HG02588 (cell line): ENCODE measurements around the gene ZNF521.
"Not testable (repeated sequence)": the region's sequence is repeated elsewhere in the genome, so short reads cannot be mapped to it uniquely, and the experiment has no call there.

Experiments
- ATAC-seq: cut with Tn5 transposase; IDR thresholded peaks from one replicate; pipeline ENCODE4 v1.9.1; 2021; ENCODE audit warnings: mild to moderate bottlenecking, moderate library complexity; ENCODE audit not compliant: unreplicated experiment

Gene ZNF521

GRCh38 chr18:25291150-25291549 is 60.8 kb downstream of the ZNF521 start:
- ATAC-seq, result no peak

DNA sequence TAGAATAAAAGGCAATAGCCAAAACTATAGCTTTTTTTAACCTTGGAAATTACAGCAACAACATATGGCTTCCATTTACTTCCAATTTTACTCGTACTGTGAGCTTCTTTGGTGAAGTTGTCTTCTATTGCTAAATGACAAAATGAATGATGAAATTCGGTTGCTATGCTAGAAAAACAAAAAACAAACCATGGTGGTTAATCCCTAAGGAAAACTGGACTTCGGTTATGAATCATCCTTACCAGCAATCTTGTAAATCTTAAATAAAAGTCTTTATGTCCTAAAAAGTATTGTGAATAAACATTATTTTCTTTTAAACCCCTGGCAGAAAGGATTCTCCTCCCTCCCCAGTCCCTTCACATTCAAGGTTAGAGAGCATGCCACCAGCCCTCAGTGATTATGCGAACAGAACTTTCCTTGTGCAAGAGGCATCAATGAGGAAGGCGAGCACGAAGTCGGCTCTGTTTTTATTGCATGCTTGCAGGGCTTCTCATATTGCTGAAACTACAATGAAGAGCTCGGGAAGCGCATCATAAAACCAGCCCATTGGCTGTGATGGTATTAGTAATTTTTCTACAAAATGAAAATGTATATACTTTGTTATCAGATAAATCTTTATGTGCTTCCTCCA is 62.9 kb downstream of the ZNF521 start:
- no peak for ATAC-seq

DNA sequence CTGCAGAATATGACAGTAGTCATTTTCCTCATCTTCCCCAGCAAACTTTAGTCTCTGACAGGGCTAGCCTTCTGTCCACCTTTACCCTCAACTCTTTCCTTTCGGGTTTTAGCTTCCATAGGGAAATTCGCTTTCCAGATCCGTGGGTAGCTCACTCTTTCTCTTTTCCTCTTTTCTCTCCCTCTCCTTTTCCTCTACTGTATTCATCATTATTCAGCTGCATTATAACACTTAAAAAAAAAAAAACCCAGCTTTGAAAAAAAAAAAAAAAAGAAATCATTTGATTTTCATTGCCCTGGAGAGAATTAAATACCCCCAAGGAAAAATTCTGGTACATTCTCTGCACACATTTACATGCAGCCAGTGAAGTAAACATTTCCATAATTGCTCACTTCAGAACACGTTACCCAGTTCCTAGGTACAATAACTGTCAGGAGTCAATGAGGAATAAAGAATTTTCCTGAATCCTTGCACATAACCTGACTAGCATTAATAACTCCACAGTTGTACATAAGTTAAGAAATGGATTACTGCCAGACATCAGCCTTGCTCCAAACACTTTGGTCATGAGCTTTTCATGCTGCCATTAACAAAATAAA is 63.5 kb downstream of the ZNF521 start:
- no peak for ATAC-seq

DNA sequence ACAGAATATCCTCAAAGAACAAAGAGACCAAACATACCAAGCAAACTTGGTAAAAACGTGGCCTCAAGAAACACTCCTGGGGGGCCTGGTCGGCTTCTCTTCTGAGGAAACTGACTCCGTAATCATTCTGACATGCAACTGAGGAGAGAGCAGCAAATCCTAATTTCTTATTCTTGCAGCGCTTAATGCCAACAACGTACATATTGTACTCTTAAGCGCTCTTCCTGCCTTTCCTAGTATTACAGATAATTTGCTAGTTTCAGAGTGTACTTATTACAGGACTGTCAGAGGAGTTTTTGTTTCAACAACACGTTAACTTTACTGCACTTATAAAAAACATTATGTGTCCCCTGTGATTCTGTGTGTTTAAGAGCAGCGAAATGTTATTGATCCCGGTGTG is 64.9 kb downstream of the ZNF521 start:
- ATAC-seq, result no peak

- no peak for ATAC-seq
These were observed 67.0 kb downstream of the ZNF521 start for GRCh38 chr18:25284861-25285550.

GRCh38 chr18:25284281-25284680 is 67.7 kb downstream of the ZNF521 start:
- no peak for ATAC-seq

DNA sequence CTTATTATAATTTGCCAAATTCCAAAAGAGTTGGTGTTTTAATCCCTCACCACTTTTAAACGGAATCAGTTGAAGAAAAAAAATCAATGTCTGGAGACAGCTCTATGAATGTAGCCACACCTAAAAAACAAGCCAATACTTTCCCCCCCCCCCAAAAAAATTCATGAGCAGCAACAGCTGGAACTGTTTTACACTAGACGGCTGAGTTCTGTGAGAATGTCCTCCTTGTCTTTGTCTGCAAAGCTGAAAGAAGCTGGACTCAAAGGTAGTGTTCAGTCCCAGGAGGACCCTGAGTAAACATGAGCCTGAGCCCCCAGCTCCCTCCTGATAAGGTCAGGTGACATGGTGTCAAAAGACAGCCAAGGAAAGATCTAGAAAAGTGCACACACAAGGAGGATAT is 68.2 kb downstream of the ZNF521 start:
- no peak for ATAC-seq

DNA sequence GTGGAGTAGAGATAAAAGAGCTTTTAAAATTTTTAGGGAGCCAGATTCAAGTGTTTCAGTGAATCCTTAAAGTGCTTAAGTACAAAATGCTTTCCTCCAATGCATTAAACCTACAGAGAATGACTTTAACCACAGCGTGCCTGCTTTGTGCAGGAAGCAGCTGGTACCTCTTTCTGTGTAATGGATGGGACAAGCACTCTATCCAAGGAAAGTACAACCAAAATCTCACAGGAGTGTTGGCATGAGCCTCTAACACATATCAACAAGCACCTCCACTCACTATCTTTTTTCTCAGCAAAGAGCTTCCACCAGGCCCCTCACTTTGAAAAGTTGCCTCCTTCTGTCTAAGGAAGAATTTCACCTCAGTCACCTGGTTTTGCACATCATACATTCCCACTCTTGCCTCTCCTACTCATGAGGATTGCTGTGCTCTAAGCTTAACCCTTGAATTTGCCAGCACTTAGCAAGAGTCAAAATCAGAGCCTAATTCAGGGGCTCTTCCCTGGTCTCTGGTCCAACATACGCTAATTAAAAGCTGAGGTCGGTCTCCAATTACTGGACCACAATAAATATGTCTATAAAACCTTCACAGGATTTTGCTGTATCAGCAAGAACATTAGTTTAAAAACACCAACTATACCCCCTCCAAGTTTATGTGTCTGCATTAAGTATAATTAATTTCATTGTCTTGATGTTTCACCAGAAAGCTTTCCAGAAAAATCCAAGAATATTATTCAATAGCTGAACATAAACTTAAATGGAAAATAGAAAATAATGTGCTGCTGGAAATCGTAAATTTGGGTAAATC is 68.9 kb downstream of the ZNF521 start:
- no peak for ATAC-seq

- ATAC-seq, result no peak
These were observed 69.7 kb downstream of the ZNF521 start for GRCh38 chr18:25282282-25282681.

- ATAC-seq, result no peak
These were observed 70.4 kb downstream of the ZNF521 start for GRCh38 chr18:25281556-25281955.

- no peak for ATAC-seq
These were observed 72.0 kb downstream of the ZNF521 start for GRCh38 chr18:25279961-25280360.

GRCh38 chr18:25279556-25279955 is 72.4 kb downstream of the ZNF521 start:
- ATAC-seq, result no peak

DNA sequence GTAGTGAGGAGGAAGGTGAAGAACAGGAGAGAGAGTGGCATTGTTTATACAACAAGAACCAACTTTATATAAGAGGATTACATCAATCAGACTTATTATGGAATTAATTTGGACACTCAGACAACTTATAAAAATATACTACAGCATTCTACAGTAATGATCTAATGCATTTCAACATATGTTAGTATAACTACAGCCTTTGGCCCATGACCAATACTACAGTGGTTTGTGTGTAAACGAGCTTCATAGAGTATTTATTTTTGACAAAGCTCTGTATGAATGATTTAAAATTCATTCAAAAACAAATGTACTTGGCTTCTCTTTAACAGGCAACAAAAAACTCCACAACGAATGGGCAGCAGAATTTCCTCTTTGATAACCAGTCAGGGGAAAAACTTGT is 72.8 kb downstream of the ZNF521 start:
- ATAC-seq, result no peak

DNA sequence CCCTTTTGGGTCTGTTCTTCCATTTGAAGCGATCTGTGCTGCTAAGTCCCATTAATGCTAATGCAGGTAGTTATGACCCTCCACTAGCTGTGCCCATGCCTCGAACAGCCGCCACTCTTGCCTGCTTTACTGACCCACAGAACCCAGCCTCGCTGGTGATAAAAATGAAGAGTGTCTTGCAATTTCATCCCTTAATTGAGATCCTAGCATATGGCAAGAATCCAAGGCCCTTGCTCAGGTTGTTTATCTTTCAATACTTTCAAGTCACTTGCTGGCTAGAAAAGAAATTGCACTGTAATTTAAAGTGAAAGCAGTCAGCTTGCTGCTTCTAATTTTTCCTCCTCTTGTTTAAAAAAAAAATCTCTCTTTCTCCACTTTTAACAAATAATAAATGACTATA is 73.6 kb downstream of the ZNF521 start:
- no peak for ATAC-seq

DNA sequence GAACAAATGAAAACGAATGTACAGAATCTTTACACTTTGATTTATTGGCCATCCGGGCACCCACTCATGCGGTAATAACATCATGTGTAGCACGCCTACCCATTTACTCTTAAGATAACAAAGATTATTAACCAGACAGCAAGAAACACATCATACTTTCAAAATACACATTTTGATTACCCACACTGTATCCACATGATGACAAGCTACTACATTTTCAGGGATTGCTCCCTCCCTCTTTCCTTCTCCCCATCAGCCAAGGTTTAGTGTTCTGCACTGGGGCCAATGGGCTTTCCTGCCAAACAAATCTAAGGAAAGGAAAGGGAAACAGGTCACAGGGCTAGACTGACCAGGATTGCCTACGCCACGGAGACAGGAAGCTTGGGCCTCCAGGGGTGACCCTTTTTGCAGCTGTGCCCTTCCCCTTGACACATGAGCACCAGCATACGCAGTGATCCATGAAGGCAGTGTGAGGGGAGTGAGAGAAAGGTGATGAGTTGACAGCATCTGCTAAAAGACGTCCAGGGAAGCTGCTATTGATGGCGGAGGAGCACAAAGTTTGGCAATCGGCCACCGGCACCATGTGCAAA is 76.5 kb downstream of the ZNF521 start:
- ATAC-seq, result no peak

GRCh38 chr18:25274926-25275325 is 77.0 kb downstream of the ZNF521 start:
- no peak for ATAC-seq

DNA sequence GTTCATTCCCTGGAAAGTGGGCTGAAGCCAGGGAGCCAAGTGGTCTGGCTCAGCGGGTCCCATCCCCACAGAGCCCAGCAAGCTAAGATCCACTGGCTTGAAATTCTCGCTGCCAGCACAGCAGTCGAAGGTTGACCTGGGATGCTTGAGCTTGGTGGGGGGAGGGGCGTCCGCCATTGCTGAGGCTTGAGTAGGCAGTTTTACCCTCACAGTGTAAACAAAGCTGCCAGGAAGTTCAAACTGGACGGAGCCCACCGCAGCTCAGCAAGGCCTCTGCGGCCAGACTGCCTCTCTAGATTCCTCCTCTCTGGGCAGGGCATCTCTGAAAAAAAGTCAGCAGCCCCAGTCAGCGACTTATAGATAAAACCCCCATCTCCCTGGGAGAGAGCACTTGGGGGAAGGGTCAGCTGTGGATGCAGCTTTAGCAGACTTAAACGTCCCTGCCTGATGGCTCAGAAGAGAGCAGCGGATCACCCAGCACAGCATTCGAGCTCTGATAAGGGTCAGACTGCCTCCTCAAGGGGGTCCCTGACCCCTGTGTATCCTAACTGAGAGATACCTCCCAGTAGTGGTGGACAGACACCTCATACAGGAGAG is 84.9 kb downstream of the ZNF521 start:
- not testable (repeated sequence) for ATAC-seq

DNA sequence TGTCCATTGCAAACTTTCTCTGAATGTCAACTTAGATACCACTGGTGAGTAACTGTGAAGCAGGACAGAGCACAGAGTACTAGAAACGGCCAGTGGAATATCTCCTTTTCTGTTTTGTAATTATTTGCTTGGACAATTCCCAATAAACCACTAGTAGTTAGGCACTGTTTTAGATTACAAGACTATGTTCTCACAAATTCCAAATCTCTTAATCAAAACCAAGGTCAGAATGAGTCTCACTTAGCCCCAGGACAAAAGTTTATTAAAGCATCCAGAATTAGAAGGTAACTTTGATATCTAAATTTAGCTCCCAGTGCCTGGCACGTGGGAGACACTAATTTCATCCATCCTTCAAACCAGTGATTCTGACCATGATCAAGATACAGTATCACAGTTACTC is 89.0 kb downstream of the ZNF521 start:
- no peak for ATAC-seq

DNA sequence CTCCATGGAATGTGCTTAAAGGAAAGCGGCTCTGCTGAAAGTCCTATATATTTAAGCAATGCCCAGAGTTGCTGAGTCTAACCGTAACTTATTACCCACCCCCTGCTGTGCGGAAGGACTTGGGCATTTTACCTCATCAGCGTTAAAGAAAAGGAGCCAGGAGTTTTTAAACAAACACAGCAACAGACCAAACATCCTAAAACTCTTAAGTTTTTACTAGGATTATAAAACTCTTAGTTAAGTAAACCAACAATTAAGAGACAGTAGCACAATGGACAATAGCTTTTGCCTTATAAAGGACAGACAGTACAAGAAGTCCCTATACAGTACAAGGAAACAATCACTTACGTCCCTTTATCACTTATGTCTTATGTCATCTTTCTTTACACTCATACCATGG is 90.2 kb downstream of the ZNF521 start:
- ATAC-seq, result no peak

- ATAC-seq, result no peak
These were observed 95.5 kb downstream of the ZNF521 start for GRCh38 chr18:25256439-25256838.

DNA sequence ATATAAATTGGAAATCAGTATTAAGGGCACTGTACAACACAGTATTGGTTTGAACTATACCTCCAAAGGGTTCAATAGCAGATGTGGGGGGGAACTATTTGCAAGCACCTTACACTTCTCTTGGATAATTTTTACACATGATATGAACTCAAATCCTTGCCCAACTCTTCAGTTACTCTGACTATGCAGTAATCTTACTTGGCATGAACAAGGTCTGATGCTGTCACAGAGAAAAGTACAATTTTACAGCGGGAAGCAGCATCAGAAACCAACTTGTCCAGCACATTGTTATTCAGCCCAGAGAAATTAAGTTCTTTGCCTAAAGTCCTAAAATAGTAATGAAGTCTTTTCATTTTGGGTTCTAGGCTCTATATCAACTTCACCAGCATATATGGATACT is 98.2 kb downstream of the ZNF521 start:
- no peak for ATAC-seq
